ENCODE data around the gene USP13.
"Not testable (repeated sequence)": the region's sequence is repeated elsewhere in the genome, so short reads cannot be mapped to it uniquely, and the experiment has no call there.

Gene USP13

GRCh38 chr3:179671747-179672242 is 19.0 kb downstream of the USP13 start:
- Mint-ChIP-seq H3K27ac (no peak overlapping the region), H3K9me3 (ENCODE audit: low read depth) (no peaks in the 10 kb centered on the region), H3K4me1 (ENCODE audit: low read depth) (peaks cover 3% of the 10 kb centered on the region), H3K36me3 (peaks cover 14% of the 10 kb centered on the region), H3K27me3 (no peaks in the 10 kb centered on the region), H3K4me3 (no peak overlapping the region)

GRCh38 chr3:179672918-179673317 is 20.1 kb downstream of the USP13 start:
- no peaks in the 10 kb centered on the region for H3K27me3 Mint-ChIP-seq
- peaks cover 14% of the 10 kb centered on the region for H3K36me3 Mint-ChIP-seq

GRCh38 chr3:179673523-179673922 is 20.7 kb downstream of the USP13 start:
- Mint-ChIP-seq H3K4me3 (no peak overlapping the region), H3K27me3 (no peaks in the 10 kb centered on the region), H3K27ac (no peak overlapping the region), H3K9me3 (ENCODE audit: low read depth) (no peaks in the 10 kb centered on the region), H3K4me1 (ENCODE audit: low read depth) (peaks cover 3% of the 10 kb centered on the region), H3K36me3 (peaks cover 10% of the 10 kb centered on the region)

More at GRCh38 chr3:179672918-179673317, 20.1 kb downstream of the USP13 start:
- Mint-ChIP-seq H3K27ac (no peak overlapping the region), H3K4me3 (no peak overlapping the region), H3K4me1 (ENCODE audit: low read depth) (peaks cover 3% of the 10 kb centered on the region), H3K9me3 (ENCODE audit: low read depth) (no peaks in the 10 kb centered on the region)

- H3K27me3 Mint-ChIP-seq, result no peaks in the 10 kb centered on the region
- H3K4me3 Mint-ChIP-seq, result no peak overlapping the region
- H3K4me1 Mint-ChIP-seq (ENCODE audit: low read depth), result peaks cover 3% of the 10 kb centered on the region
- H3K9me3 Mint-ChIP-seq (ENCODE audit: low read depth), result no peaks in the 10 kb centered on the region
- peaks cover 10% of the 10 kb centered on the region for H3K36me3 Mint-ChIP-seq
- H3K27ac Mint-ChIP-seq, result no peak overlapping the region
These were observed 23.2 kb downstream of the USP13 start for GRCh38 chr3:179676081-179676480.

GRCh38 chr3:179677884-179678283 is 25.0 kb downstream of the USP13 start:
- no peaks in the 10 kb centered on the region for H3K9me3 Mint-ChIP-seq (ENCODE audit: low read depth)
- peaks cover 3% of the 10 kb centered on the region for H3K4me1 Mint-ChIP-seq (ENCODE audit: low read depth)
- H3K27me3 Mint-ChIP-seq, result no peaks in the 10 kb centered on the region
- H3K27ac Mint-ChIP-seq, result no peak overlapping the region
- peaks cover 8% of the 10 kb centered on the region for H3K36me3 Mint-ChIP-seq
- H3K4me3 Mint-ChIP-seq, result no peak overlapping the region

GRCh38 chr3:179681492-179682263 is 28.8 kb downstream of the USP13 start:
- Mint-ChIP-seq H3K36me3 (peaks cover 9% of the 10 kb centered on the region), H3K4me3 (no peak overlapping the region), H3K27ac (no peak overlapping the region), H3K27me3 (no peaks in the 10 kb centered on the region), H3K4me1 (ENCODE audit: low read depth) (no peaks in the 10 kb centered on the region), H3K9me3 (ENCODE audit: low read depth) (no peaks in the 10 kb centered on the region)

GRCh38 chr3:179682426-179683080 is 29.7 kb downstream of the USP13 start:
- Mint-ChIP-seq H3K27ac (no peak overlapping the region), H3K27me3 (no peaks in the 10 kb centered on the region), H3K4me1 (ENCODE audit: low read depth) (no peaks in the 10 kb centered on the region), H3K9me3 (ENCODE audit: low read depth) (no peaks in the 10 kb centered on the region), H3K4me3 (no peak overlapping the region), H3K36me3 (peaks cover 9% of the 10 kb centered on the region)

- H3K4me3 Mint-ChIP-seq, result not testable (repeated sequence)
These were observed 30.4 kb downstream of the USP13 start for GRCh38 chr3:179683286-179683685.

GRCh38 chr3:179687967-179688535 is 35.2 kb downstream of the USP13 start:
- Mint-ChIP-seq H3K27ac (no peak overlapping the region), H3K9me3 (ENCODE audit: low read depth) (no peaks in the 10 kb centered on the region), H3K36me3 (peaks cover 18% of the 10 kb centered on the region)

More at GRCh38 chr3:179683286-179683685, 30.4 kb downstream of the USP13 start:
- not testable (repeated sequence) for H3K36me3 Mint-ChIP-seq; H3K27ac Mint-ChIP-seq; H3K27me3 Mint-ChIP-seq; H3K4me1 Mint-ChIP-seq (ENCODE audit: low read depth); H3K9me3 Mint-ChIP-seq (ENCODE audit: low read depth)

GRCh38 chr3:179688850-179689249 is 36.0 kb downstream of the USP13 start:
- no peaks in the 10 kb centered on the region for H3K4me1 Mint-ChIP-seq (ENCODE audit: low read depth)
- H3K4me3 Mint-ChIP-seq, result no peak overlapping the region
- H3K9me3 Mint-ChIP-seq (ENCODE audit: low read depth), result no peaks in the 10 kb centered on the region
- no peaks in the 10 kb centered on the region for H3K27me3 Mint-ChIP-seq
- no peak overlapping the region for H3K27ac Mint-ChIP-seq
- peaks cover 14% of the 10 kb centered on the region for H3K36me3 Mint-ChIP-seq

More at GRCh38 chr3:179687967-179688535, 35.2 kb downstream of the USP13 start:
- H3K4me1 Mint-ChIP-seq (ENCODE audit: low read depth), result no peaks in the 10 kb centered on the region
- H3K4me3 Mint-ChIP-seq, result no peak overlapping the region
- H3K27me3 Mint-ChIP-seq, result no peaks in the 10 kb centered on the region

GRCh38 chr3:179694731-179695130 is 41.9 kb downstream of the USP13 start:
- no peak overlapping the region for H3K4me3 Mint-ChIP-seq
- H3K27me3 Mint-ChIP-seq, result no peaks in the 10 kb centered on the region
- H3K9me3 Mint-ChIP-seq (ENCODE audit: low read depth), result no peaks in the 10 kb centered on the region
- H3K36me3 Mint-ChIP-seq, result peaks cover 13% of the 10 kb centered on the region
- H3K4me1 Mint-ChIP-seq (ENCODE audit: low read depth), result no peaks in the 10 kb centered on the region
- no peak overlapping the region for H3K27ac Mint-ChIP-seq

- H3K36me3 Mint-ChIP-seq, result peaks cover 16% of the 10 kb centered on the region
- H3K4me1 Mint-ChIP-seq (ENCODE audit: low read depth), result no peaks in the 10 kb centered on the region
- H3K27me3 Mint-ChIP-seq, result no peaks in the 10 kb centered on the region
- no peaks in the 10 kb centered on the region for H3K9me3 Mint-ChIP-seq (ENCODE audit: low read depth)
- no peak overlapping the region for H3K27ac Mint-ChIP-seq
- no peak overlapping the region for H3K4me3 Mint-ChIP-seq
These were observed 43.0 kb downstream of the USP13 start for GRCh38 chr3:179695672-179696313.

- Mint-ChIP-seq H3K27ac (no peak overlapping the region), H3K9me3 (ENCODE audit: low read depth) (no peaks in the 10 kb centered on the region), H3K4me1 (ENCODE audit: low read depth) (no peaks in the 10 kb centered on the region), H3K36me3 (peaks cover 16% of the 10 kb centered on the region), H3K4me3 (no peak overlapping the region), H3K27me3 (no peaks in the 10 kb centered on the region)
These were observed 45.0 kb downstream of the USP13 start for GRCh38 chr3:179697736-179698332.

GRCh38 chr3:179700716-179701115 is 47.9 kb downstream of the USP13 start:
- no peaks in the 10 kb centered on the region for H3K9me3 Mint-ChIP-seq (ENCODE audit: low read depth)
- H3K4me1 Mint-ChIP-seq (ENCODE audit: low read depth), result no peaks in the 10 kb centered on the region
- no peak overlapping the region for H3K27ac Mint-ChIP-seq
- H3K36me3 Mint-ChIP-seq, result peaks cover 12% of the 10 kb centered on the region
- no peaks in the 10 kb centered on the region for H3K27me3 Mint-ChIP-seq
- H3K4me3 Mint-ChIP-seq, result no peak overlapping the region
